HG02642 (cell line): ENCODE measurements around the gene DNAH14.
A peak's percentile ranks its signal among the peaks of the same experiment; 100 is the strongest.
"Not testable (repeated sequence)": the region's sequence is repeated elsewhere in the genome, so short reads cannot be mapped to it uniquely, and the experiment has no call there.

ENCODE experiments used
- ATAC-seq: cut with Tn5 transposase; IDR thresholded peaks from one replicate; pipeline ENCODE4 v1.9.1; 2021; ENCODE audit warnings: mild to moderate bottlenecking; ENCODE audit not compliant: unreplicated experiment, poor library complexity

Gene DNAH14

GRCh38 chr1:225230483-225230882 lies 301.0 kb downstream of the DNAH14 start:
- no peak for ATAC-seq

DNA sequence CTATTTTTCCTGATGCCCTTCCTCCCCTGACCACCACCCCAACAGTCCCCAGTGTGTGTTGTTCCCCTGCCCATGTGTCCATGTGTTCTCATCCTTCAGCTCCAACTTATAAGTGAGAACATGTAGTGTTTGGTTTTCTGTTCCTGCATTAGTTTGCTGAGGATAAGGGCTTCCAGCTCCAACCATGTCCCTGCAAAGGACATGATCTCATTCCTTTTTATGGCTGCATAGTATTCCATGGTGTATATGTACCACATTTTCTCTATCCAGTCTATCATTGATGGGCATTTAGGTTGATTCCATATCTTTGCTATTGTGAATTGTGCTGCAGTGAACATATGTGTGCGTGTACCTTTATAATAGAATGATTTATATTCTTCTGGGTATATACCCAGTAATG lies 303.5 kb downstream of the DNAH14 start:
- ATAC-seq, result not testable (repeated sequence)

- no peak for ATAC-seq
Measured at GRCh38 chr1:225242611-225243010, 313.1 kb downstream of the DNAH14 start.

DNA sequence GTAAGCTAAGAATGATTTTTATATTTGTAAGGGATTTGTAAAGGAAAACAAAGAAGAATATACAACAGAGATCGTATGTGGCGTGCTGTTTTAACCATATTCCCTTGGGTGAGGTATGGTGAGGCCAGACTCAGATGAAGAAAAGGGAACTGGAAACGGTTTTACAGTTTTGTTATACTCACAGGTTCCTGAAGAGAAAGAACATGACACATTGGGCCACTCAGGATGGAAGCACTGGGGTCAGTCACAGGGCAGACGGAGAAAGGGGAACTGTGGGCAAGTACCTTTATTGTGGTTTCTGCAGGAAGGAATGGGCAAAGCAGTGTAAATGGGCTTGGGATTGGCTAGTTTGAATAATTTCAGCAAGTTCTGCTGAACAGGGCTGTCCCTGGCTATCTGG lies 321.0 kb downstream of the DNAH14 start:
- peak; percentile 97 for ATAC-seq

DNA sequence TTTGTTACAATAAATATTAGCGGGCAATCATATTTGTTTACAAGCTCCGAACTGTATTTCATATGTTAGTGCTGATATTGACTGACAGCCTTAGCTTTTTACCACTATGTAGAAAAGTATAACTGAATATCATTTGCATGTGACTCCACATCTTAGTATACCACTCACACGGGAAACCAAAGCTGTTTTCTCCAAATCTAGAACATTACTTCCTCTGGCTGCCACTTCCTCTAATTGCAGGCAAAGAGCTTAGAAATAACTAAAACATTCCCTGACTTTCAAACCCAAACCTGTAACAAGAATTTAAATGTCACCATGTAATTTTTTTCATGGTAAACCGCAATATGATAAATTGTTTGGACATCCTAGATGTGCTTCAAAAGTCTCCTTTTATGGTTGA lies 323.7 kb downstream of the DNAH14 start:
- no peak for ATAC-seq

DNA sequence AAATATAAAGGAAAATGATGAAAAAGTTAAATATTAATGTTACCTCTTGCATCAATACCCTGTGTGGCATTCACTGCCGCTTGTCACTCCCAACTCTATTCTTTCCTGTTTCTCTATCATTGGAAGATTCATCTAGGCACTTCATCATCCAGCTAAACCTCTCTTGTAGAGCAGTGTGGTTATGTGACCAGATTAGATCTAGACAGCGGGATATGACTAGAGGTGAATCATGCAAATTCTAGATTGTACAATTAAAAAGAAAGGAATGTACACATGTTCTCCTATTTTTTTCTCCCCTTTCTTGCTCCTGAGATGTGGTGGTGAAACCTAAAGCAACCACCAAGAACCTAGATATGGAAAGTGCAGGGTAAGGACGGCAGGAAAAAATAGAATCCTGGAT lies 324.3 kb downstream of the DNAH14 start:
- ATAC-seq, result no peak

DNA sequence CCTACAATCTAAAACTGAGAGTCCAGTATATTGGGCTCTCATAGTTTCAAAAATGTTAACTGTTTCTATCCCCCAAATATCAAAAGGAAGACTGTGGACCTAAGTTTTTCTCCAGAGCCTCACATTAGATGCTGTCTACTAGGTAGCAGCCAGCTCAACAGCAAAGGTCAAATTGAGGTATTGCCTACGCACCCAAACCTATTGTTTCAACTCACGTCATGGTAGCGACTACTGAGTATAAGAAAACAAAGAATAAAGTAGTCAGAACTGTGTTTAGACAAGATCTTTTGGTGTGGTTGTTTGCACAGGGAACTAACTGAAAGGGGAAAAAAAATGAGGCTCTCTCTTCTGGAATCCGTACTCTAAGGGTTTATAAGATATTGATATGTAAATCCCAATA lies 325.2 kb downstream of the DNAH14 start:
- no peak for ATAC-seq

GRCh38 chr1:225257081-225257480 lies 327.6 kb downstream of the DNAH14 start:
- no peak for ATAC-seq

DNA sequence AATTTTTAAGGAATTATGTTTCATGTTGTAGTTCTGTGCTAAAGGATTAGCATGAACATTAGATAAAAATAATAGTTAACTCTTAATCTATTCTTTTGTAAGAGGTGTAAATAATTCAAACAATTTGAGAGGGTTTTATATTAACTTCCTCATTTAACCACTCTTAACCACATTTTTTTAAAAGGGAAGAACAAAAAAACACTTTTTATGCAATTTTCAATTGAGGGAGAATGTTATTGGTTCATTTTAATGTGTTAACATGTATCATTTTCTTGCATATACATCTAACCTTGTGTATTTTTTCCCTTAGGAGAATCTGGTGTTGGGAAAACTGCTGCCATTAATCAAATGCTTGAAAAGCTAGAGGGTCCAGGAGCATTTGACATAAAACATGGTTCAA lies 329.3 kb downstream of the DNAH14 start:
- ATAC-seq, result no peak

DNA sequence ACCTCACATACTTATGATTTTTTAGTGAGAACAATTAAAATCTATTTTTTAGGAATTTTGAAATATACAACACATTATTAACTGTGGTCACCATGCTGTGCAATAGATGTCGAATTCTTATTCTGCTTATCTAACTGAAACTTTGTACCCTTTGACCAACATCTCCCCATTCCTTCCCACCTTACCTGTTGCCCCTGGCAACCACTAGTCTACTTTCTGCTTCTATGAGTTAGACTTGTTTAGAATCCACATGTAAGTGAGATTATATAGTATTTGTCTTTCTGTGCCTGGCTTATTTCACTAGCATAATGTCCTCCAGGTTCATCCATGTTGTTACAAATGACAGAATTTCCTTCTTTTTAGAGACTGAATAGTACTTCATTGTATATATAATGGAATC lies 330.1 kb downstream of the DNAH14 start:
- no peak for ATAC-seq

DNA sequence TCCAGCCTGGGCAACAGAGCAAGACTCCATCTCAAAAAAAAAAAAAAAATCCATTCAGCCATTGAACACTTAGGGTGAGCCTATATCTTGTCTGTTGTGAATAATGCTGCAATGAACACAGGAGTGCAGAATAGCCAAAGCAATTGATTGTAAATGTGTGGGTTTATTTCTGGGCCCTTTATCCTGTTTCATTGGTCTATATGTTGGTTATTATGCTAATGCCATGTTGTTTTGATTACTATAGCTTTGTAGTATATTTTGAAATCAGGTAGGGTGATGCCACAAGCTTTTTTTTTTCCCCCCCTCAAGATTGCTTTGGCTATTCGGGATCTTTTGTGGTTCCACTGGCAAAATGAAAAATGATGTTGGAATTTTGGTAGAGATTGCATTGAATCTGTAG lies 330.8 kb downstream of the DNAH14 start:
- no peak for ATAC-seq

DNA sequence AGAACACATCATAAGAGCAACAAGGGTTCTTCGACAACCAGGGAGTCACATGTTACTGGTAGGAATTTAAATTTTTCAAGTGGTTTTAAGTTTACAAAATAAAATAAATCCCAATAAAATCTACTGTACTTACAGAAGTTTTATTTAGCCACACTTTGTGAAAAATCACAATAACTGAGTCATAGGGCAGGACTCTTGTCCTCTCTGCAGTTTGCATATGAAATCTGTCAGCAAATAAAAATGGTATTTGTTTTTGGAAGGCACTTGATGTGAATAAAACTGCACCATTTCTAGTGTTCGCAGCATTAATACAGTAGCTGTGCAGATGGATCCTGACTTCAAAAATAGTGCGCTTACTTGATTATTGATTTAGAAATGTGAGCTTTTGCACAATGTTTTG lies 348.0 kb downstream of the DNAH14 start:
- ATAC-seq, result no peak

GRCh38 chr1:225280563-225280962 lies 351.1 kb downstream of the DNAH14 start:
- ATAC-seq, result no peak

DNA sequence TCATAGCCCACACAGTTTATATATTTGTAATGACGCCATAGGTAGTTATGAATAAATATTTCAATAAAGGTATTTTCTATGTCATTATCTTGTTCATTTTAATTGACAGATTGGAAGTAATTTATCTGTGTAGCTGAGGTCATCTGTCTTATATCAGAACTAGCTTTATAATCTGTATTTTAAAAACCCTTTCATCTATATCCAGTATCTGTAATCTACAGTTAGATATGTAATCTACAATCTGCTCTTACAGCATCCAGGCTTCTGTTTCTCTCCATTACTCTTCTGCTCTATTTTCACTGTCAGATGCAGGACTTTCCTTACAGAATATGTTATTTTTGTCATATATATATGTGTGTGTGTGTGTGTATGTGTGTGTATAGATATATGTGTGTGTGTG lies 360.8 kb downstream of the DNAH14 start:
- ATAC-seq, result no peak

- ATAC-seq, result no peak
Measured at GRCh38 chr1:225299624-225300023, 370.1 kb downstream of the DNAH14 start.

DNA sequence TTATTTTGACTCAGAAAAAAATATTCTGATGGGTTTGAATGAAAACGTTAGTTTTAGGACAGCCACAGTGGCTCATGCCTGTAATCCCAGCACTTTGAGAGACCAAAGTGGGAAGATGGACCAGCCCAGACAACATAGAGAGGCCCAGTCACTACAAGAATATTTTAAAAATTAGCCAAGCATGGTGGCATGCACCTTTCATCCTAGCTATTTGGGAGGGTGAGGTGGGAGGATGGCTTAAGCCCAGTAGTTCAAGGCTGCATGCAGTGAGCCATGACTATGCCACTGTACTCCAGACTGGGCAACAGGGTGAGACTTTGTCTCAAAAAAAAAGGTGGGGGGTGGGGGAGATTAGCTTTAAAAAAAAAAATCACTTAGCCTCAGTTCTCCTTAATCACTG lies 370.9 kb downstream of the DNAH14 start:
- no peak for ATAC-seq

GRCh38 chr1:225304996-225305395 lies 375.5 kb downstream of the DNAH14 start:
- ATAC-seq, result no peak

DNA sequence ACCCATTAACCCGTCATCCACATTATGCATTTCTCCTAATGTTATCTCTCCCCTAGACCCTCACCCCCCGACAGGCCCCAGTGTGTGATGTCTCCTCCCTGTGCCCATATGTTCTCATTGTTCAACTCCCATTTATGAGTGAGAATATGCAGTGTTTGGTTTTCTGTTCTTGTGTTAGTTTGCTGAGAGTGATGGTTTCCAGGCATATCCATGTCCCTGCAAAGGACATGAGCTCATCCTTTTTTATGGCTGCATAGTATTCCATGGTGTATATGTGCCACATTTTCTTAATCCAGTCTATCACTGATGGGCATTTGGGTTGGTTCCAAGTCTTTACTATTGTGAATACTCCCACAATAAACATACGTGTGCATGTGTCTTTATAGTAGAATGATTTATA lies 381.1 kb downstream of the DNAH14 start:
- not testable (repeated sequence) for ATAC-seq

DNA sequence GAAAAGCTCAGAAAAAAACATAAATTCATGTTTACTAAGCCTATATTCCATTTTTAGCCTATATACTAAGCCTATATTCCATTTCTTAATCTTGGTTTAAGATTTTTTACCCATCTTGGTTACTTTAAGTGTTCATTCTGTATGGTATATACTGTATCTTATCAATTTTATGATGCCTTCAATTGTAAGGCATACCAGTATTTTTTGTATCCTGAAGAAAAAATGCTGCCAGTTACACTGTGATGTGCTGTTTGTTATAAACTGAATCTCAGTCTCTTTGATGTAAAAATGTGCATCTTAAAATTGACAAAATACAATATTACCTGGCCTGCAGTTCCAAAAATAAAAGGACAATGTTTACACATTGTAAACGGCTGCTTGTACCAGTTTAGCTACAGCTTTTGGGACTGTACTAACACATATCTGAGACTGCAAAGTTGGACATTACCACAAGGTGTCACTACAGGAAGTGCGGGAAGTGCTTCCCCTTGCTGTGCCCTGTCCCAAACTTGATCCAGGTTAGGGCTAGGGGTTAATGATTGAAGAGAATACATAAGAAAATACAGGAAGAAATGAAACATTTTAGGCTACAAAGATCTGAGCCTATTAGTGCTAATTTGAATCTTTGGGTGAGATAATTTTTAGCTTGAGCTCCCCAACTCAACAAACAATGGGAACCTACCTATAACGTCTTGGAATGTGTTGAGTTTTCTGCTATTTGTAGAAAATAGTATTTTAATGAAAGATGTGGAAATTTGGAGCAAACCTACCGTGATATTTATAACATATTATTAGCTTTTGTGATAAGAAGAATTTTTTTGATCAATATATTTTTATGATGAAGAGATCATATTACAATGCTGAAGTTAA lies 389.5 kb downstream of the DNAH14 start:
- ATAC-seq, result peak; percentile 89

DNA sequence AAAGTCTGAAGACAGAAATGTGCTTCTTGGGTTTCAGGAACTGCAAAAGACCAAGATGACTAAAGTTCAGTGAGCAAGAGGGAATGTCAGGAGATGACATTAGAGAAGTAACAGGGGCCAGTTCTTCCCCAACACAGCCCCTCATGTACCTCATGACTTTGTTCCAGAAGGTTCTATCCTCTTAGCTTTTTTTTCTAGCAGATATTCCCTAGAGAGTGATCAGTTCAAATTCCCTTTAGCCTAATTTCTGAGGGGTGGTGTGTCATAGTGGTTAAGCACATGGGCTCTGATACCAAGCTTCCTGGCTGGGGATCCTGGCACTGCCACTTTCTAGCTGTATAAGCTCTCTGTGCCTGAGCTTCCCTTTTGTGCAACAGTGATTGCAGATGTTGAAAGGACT lies 390.4 kb downstream of the DNAH14 start:
- ATAC-seq, result no peak

DNA sequence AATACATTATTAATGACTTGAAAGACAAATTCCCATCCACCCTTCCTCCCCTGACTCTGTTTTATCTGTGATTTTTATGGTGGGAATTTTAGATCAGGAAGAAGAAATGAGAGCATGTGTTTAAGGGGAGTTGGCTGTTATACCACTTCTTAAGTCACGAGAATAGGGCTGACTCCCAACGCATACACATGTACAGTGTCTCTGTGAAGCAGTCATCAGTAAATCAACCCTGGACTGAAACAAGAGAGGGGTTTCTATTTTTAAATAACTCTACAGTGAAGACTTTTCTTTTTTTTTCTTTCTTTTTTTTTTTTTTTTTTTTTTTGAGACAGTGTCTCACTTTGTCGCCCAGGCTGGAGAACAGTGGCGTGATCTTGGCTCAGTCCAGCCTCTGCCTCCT lies 392.3 kb downstream of the DNAH14 start:
- ATAC-seq, result no peak

- no peak for ATAC-seq
Measured at GRCh38 chr1:225329041-225329440, 399.6 kb downstream of the DNAH14 start.
